ENCODE data around the gene THOC5.
"Not testable (repeated sequence)": the region's sequence is repeated elsewhere in the genome, so short reads cannot be mapped to it uniquely, and the experiment has no call there.

THOC5 gene

DNA sequence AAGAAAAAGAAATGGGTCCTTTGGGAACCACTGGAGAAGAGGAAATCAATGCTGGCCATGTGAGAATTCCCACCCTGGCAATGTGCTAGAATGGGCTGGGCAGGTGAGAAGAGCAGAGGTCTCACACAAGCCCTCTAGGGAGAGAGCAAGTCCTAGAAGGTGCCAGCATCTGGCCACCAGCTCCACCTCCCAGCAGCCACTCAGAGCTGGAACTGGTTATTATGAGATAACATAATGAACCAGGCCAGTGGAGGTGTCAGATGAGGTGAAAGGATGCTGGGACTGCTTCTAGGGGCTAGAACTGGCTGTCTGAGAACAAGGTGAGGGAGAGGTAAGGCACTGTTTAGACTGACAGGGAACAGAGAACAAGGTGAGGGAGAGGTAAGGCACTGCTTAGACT lies 44.3 kb downstream of the THOC5 start:
- FAIRE-seq = no peak

DNA sequence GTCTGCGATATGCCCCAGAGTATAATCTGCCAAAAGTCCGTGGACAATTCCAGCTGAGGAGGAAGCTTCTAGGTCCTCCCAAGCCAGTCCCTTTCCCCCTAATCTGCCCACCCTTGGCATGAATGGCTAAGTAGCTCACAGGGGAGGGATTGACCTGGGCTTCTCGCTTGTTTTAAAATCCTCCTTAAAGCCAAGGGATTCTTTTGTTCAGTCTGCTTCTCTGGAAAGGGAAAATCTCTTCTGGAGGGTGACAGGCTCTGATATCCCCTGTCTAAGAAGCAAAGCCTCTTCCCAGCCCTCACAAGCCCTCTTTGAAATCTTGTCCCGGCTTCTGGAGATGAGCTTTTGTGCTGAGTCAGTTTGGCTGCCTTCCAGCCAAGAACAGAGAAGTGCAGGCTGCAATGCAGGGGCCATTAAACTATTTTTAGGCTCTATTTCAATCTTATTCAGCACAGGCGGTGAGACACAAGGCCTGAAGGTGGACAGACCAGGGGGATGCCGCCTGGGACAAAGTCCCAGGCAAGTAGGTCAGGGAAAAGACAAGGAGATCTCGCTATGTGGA lies 49.7 kb downstream of the THOC5 start:
- FAIRE-seq = no peak

DNA sequence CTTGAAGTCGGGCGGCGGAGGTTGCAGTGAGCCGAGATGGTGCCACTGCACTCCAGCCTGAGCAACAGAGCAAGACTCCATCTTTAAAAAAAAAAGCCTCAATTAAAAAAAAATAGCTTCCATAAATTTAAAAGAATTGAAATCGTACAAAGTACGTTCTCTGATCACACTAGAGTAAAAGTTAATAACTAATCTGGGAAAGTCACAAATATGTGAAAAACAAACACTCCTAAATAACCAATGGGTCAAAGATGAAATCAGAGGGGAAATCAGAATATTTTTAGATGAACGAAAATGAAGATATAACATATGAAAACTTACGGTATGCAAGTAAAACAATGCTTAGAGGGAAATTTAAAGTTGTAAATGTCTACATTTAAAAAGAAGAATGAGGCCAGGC lies 53.7 kb downstream of the THOC5 start:
- FAIRE-seq = no peak

DNA sequence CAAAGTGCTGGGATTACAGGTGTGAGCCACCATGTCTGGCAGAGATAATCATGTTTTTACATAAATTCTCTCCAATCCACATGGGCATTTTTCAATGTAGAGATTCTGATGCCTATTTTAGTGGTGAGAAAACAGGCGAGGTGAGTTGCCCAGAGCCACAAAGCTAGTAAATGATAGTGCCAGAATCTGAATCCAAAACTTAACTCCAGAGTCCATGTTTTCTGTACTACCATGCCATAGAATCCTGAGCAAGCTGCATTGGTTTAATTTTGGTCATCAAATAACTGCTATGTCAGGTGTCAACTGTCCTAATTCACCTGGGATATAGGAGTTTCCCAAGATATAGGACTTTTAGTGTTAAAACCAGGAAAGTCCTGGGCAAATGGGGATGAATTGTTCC lies 59.9 kb downstream of the THOC5 start:
- FAIRE-seq = no peak

DNA sequence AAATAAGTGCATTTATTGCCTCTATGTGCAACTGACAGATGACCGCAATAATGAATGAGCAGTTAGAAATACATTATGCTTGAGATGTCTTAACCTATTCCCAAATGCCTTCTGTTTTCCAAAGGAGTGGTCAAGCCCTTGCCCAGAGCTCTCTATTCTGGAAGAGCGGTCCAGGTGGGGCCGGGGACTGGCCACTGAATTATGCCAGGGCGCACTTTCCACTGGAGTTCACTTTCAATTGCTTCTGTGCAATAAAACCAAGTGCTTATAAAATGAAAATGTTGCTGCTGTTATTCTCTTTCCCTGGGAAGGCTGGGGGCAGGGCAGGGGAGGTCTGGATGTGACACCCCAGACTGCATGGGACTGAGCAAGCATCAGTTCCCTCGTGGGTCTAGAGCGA lies 62.5 kb downstream of the THOC5 start:
- no peak for FAIRE-seq

DNA sequence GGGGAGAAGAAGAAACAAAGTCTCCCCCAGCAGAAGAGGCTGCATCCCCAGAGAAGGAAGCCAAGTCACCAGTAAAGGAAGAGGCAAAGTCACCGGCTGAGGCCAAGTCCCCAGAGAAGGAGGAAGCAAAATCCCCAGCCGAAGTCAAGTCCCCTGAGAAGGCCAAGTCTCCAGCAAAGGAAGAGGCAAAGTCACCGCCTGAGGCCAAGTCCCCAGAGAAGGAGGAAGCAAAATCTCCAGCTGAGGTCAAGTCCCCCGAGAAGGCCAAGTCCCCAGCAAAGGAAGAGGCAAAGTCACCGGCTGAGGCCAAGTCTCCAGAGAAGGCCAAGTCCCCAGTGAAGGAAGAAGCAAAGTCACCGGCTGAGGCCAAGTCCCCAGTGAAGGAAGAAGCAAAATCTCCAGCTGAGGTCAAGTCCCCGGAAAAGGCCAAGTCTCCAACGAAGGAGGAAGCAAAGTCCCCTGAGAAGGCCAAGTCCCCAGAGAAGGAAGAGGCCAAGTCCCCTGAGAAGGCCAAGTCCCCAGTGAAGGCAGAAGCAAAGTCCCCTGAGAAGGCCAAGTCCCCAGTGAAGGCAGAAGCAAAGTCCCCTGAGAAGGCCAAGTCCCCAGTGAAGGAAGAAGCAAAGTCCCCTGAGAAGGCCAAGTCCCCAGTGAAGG lies 64.3 kb downstream of the THOC5 start:
- FAIRE-seq = not testable (repeated sequence)

DNA sequence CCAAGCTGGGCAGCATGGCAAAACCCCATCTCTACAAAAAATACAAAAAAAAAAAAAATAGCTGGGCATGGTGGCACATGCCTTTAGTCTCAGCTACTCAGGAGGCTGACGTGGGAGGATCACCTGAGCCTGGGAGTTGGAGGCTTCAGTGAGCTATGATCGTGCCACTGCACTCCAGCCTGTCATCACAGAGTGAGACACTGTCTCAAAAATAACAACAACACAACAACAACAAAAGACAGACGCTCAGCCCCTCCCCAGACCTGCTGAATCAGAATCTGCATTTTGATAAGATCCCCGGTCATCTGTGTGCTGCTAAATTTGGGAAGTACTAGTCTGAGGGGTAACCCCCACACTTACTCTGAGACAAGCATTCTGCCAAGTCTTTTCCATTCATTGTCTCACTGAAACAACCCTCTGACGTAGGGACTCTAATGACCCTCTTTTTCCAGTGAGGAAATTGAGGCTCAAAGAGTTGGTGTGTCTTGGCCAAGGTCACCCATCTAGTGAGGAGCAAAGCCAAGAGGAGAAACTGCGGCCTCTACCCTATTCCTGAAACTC lies 66.1 kb downstream of the THOC5 start:
- no peak for FAIRE-seq

DNA sequence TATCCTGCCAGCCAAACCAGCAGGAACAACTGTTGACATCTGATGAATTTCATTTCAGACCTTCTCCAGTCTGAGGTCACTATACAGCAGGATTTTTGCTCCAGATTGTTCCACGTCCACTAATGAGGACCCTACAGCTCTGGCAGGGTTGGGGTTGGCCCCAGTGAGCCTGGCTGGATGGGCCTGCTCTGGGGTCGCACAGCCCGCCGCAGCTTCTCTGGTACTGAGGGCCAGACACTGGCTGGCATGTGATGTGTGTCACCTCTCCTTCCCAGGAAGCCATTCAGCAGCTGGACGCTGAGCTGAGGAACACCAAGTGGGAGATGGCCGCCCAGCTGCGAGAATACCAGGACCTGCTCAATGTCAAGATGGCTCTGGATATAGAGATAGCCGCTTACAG lies 68.1 kb downstream of the THOC5 start:
- no peak for FAIRE-seq

DNA sequence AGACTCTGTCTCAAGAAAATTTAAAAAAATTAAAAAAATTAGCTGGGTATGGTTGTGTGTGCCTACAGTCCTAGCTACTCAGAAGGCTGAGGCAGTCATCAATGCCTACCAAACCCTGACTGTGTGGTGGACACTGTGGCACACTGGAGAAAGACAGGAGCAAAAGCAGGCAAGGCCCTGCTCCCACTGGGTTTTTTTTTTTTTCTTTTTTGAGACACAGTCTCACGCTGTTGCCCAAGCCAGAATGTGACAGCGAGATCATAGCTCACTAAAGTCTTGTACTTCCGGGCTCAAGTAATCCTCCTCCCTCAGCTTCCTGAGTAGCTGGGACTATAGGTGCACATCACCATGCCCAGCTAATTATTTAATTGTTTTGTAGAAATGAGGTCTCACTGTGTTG lies 68.9 kb downstream of the THOC5 start:
- no peak for FAIRE-seq

DNA sequence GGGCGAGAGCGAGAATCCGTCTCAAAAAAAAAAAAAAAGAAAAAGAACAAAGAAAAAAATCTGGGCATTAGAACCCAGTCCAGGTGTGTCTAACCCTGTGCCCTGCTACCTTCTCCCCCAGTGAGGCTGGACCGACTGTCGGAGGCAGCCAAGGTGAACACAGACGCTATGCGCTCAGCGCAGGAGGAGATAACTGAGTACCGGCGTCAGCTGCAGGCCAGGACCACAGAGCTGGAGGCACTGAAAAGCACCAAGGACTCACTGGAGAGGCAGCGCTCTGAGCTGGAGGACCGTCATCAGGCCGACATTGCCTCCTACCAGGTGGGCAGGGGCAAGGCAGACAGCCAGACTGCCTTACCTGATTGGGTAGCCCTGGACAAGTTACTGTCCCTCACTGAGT lies 70.3 kb downstream of the THOC5 start:
- FAIRE-seq = no peak

DNA sequence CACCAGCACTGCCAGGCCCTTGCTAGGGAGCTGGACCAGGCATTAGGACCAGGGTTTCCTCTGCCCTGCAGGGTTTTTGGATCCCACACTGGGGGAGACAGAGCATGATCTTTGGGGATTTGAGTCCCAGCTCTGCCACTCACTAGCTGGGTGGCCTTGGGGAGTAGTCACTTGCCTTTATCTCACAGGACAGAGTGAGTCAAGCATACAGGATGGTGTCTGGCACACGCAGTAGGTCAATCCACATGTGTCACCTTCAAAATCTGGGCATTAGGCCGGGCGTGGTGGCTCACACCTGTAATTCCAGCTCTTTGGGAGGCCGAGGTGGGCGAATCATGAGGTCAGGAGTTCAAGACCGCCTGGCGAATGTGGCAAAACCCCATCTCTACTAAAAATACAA lies 70.8 kb downstream of the THOC5 start:
- FAIRE-seq = no peak

DNA sequence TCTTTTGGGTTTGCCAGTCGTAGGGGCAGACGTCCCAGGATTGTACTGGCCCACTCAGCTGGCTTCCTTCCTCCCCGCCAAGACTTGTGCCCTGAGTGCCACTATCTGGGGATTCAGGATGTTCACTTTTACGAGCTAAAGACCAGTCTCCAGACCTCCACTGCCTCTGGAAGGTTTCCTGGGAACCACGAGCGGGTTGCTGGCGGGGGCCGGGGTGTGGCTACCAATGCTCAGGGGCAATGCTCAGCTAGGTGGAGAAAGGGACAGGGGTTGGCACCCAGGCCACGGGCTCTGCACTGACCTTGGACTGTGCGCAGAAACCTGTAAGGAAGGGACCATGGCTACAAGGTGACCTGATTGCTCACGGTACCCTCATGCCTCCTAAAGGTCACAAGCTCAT lies 71.3 kb downstream of the THOC5 start:
- no peak for FAIRE-seq

DNA sequence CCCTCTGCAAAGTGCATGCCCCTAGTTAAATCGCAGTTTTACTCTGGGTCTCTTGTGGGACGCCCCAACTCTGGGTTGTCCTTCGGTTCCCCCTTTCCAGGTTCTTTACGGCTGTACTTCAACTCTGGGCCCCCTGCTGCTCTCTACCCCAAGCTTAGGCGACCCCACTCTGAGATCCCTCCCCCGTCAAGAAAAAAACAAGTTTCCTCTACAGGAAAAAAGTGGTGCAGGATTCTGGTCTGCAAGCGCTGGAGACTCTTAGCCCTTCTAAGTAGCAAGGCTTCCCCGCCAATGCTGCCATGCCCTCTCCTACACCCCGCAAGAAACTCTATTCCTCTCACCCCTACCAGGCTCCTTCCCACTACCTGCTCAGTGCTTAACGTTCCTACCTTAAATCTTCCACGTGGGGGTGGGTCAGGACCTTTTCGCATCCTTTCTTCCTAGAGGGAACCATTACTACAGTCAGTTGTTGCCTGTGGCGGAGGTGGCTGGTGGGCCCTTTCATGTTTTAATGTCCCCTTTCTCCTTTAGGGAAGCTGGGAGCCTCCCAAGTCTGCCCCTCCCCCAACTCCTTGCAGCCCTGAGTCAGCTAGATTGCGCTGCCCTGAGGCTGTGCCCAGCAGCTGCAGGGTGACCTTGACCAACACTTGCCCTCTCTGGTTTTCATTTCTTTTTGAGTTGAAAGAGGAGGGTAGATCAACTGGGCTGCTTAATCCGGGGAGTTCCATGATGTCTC lies 72.1 kb downstream of the THOC5 start:
- no peak for FAIRE-seq

DNA sequence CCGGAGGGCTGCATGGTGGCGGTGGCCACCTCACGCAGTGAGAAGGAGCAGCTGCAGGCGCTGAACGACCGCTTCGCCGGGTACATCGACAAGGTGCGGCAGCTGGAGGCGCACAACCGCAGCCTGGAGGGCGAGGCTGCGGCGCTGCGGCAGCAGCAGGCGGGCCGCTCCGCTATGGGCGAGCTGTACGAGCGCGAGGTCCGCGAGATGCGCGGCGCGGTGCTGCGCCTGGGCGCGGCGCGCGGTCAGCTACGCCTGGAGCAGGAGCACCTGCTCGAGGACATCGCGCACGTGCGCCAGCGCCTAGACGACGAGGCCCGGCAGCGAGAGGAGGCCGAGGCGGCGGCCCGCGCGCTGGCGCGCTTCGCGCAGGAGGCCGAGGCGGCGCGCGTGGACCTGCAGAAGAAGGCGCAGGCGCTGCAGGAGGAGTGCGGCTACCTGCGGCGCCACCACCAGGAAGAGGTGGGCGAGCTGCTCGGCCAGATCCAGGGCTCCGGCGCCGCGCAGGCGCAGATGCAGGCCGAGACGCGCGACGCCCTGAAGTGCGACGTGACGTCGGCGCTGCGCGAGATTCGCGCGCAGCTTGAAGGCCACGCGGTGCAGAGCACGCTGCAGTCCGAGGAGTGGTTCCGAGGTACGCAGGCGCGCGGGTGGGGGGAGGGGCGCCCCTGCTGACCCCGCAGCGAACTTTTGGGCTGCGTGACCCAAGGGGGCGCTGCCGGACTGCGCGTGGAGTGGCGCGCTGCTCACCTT lies 72.9 kb downstream of the THOC5 start:
- no peak for FAIRE-seq

DNA sequence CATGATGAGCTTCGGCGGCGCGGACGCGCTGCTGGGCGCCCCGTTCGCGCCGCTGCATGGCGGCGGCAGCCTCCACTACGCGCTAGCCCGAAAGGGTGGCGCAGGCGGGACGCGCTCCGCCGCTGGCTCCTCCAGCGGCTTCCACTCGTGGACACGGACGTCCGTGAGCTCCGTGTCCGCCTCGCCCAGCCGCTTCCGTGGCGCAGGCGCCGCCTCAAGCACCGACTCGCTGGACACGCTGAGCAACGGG lies 73.4 kb downstream of the THOC5 start:
- no peak for FAIRE-seq

DNA sequence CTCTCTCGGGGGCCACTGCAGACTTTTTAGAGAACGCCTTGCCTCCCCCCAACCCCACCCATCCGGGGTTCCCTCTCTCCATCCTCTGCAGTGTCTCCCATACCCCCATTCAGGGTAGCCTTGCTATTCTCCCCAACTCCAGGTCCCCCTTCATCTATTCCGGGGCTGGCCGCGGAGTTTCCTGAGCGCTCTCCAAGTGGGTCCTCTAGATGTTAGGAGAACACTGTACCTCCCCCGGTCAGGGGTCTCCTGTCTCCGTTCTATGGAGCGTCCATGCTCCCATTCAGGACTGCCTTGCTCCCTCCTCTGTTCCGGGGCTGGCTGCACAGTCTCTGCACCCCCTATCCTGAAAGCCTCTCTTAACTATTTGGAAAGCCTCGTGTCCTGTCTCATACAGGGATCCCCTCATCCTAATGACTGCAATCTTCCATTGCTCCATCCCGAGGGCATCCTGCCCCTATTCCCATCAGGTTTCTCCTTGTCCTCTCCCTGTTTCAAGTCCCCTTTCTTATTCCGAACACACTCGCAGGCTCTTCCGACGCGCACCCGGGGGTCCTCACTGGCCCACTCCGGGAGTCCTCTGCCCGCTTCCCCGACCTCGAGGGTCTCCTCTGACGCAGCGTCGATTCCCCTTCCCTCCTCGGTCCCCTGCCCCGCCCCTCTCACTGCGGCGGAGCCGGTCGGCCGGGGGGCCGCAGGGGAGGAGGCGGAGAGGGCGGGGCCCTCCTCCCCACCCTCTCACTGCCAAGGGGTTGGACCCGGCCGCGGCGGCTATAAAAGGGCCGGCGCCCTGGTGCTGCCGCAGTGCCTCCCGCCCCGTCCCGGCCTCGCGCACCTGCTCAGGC lies 73.9 kb downstream of the THOC5 start, which contains the start of gene NEFH:
Gene NEFH (plus strand): TSS at position 802 of the 845 bp plus-strand sequence. CDS start 45 bp downstream, outside the sequence.
- FAIRE-seq = no peak

DNA sequence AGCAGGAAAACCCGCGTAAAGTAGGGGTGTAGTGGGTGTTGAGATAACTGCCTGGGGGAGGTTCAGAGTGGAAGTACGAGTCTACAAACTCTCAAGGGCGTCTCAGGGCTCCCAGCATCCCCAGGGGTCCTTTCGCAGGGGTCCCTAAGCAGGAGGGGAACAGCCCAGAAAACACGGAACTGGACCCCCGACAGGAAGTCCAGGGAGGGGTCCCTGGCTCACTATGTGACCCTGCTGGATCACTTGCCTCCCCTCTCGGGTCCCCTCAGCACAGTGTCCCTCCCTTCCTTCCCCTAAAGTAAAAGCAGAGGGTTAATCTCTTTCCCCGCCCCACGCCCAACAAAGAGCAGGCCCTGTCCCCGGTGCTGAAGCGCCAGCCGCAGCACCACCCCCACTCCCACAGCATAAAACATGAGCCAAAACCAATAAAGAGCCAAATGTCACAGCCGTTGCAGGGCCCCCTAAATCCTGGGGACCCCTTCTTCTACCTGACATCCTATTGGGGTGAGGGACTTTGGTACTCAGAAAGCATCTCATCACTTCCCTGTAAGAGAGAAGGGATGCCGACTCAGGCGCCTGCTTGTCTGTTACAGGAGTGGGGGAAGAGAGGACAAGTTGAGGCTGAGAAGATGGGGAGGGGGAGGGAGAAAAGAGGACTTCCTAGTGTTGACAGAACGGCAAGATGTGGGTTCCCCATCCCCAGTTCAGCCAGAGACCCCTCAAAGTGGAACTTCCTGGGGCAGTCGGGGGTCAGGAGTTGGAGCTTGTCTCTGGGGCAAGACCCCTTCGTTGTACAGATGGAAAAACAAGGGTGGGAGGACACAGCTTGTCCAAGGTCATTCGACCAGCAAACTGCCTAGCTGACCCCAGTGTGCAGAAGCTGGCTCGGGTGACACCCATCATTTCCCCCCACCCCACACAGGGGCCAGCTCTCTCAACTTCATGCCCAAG lies 75.0 kb downstream of the THOC5 start:
- FAIRE-seq = no peak

DNA sequence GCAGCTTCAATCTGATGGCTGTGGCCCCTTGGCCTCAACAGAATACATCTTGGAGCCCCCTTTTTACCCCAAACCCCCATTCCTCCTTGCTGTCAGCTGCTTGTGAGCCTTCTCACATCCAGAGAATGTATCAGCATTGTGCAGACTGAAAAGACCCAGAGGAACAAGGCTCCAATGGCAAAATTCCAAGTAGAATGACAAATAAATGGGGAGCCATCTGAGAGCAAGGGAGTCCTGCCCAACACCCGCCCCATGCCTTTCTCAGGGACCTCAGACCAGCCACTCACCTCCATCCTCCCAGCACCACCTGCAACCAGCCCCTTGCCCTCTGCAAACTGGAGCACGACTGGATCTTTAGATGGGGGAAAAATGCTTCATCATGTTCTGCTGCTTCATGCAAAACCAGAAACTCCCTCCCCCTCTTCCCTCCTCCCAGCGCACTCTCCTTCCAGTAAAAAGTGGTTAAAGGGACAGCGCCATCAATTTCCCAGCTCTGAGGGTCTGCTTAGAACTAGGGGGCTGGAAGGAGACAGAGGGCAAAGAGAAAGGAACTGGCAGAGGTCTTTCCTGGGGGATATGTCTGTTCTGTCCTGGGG lies 75.7 kb downstream of the THOC5 start:
- no peak for FAIRE-seq

DNA sequence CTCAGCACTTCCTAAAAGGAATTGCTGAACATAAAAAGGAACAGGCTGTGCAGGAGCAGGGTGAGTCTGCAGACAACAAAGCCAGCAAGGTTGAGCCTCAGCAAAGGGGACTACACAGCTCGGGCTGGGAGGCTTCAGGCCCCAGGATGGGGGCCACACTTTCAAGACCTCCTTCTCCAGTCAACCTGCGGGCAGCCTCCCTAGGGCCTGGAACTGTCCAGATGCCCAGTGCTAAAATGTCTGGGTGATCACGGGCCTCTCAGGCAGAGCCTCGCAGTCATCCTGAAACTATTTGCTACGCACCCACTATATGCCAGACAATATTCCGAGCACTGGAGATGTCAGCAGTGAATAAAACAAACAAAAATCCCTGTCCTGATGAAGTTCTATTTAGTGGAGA lies 77.4 kb downstream of the THOC5 start:
- no peak for FAIRE-seq

DNA sequence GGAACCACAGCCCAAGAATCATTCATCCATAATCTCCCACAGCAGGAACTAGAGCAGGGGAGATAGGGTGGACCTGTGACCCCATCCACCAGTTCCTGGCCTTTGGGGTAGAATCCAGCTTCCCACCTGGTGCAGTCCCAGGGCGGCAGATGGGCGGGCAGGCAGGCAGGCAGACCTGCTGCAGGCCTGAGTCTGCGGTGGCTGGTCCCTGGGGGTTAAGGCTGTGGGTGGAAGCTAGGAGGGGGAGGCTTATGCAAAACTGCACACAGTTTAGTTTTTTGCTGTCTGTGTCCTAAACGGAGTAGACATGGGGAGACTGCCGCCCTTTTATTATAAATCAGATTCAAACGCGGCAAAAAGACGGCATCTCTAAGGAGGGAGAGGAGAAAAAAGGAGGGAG lies 78.0 kb downstream of the THOC5 start:
- FAIRE-seq = no peak

DNA sequence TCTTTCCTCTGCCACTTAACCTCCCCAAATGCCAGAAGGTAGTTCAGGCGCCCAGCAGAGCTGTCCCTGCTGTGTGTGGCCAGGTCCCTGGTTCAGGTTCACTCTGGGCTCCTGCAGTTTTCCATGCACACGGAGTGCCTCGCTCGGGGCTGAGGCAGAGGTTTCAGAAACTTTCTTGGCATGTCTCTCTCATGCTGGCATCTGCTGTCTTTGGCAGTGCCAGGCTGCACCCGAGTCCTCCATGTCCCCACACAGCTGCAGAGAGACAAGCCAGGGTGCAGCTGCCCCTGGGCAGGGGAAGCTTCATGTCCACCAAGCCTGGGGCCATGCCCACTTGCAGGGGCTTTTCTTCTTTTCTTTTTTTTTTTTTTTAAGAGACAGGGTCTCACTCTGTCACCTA lies 80.6 kb downstream of the THOC5 start:
- no peak for FAIRE-seq
